ENCODE measurements around the gene PDZK1IP1. TPM values are rescaled to one million over a fixed set of nuclear protein-coding genes. Genes with fewer than 3 reads are reported as not detected.

Gene PDZK1IP1
- total RNA-seq, 1 experiment from 2014 or later, result not detected

GRCh38 chr1:47190509-47190855 lies 646 bp upstream of the PDZK1IP1 start:
- POLR2A ChIA-PET, result interaction anchor here (1.1 kb wide), 1 partner anchor 11 kb away, joined by 3 read pairs; no protein-coding TSS in a partner anchor
- RAD21 ChIA-PET (ENCODE audit: low non-redundant PET in 1 of 2, low total read pairs in 2 of 2, uncharacterized antibody in 2 of 2, unreplicated experiment in 2 of 2), result no interaction called here
- CTCF ChIA-PET, result interaction anchor here (1.1 to 1.5 kb wide), 2 partner anchors 11 to 535 kb away, joined by 3 to 11 read pairs; no protein-coding TSS in a partner anchor
- DNase-seq (ENCODE audit: low read depth, low spot score), result no peak
- Histone ChIP-seq H3K4me3 (replicated peaks in 1 of 2; ENCODE audit: low read depth in 1 of 2, low read length in 2 of 2) (no peak overlapping the region), H3K4me2 (ENCODE audit: low read length) (no peak overlapping the region), H3K27me3 (ENCODE audit: insufficient read depth, low read length) (no peaks in the 10 kb centered on the region), H4K20me1 (ENCODE audit: insufficient read depth) (no peaks in the 10 kb centered on the region), H3K4me1 (ENCODE audit: control insufficient read depth in 1 of 2, insufficient read depth in 2 of 2, low read length in 2 of 2) (peaks cover 0 to 19% of the 10 kb centered on the region in 2 experiments; a peak in 3 of 4 replicates), H2AFZ (ENCODE audit: low read depth, low read length, poor library complexity, severe bottlenecking) (no peak overlapping the region), H3K36me3 (ENCODE audit: control insufficient read depth in 1 of 2, insufficient read depth in 2 of 2, low read length in 2 of 2) (no peaks in the 10 kb centered on the region), H3K27ac (ENCODE audit: low read depth, low read length) (no peak overlapping the region), H3K9ac (ENCODE audit: low read length) (no peak overlapping the region), H3K9me3 (ENCODE audit: control insufficient read depth in 1 of 2, insufficient read depth in 1 of 2, low read depth in 1 of 2, low read length in 2 of 2) (no peaks in the 10 kb centered on the region), H3K9me2 (ENCODE audit: insufficient read depth) (no peaks in the 10 kb centered on the region), H3K79me2 (ENCODE audit: insufficient read depth, low read length) (no peaks in the 10 kb centered on the region)
- TF ChIP-seq POLR2A (IDR thresholded peaks at IDR 0.05; ENCODE audit: borderline replicate concordance, extremely low read depth, insufficient read depth, insufficient read length) (no peak), EZH2 (IDR thresholded peaks at IDR 0.05) (no peak), ZNF274 (IDR thresholded peaks at IDR 0.05; ENCODE audit: low read depth, low read length) (no peak), JUND (IDR thresholded peaks at IDR 0.05) (no peak), CEBPB (IDR thresholded peaks at IDR 0.05; ENCODE audit: low read depth) (no peak), ATF3 (IDR thresholded peaks at IDR 0.05) (no peak), ZFX (IDR thresholded peaks at IDR 0.05) (no peak), TCF7L2 (IDR thresholded peaks at IDR 0.05; ENCODE audit: borderline replicate concordance, extremely low read depth, insufficient read depth, insufficient read length) (no peak), ELF1 (IDR thresholded peaks at IDR 0.05; ENCODE audit: borderline replicate concordance, low read depth) (no peak), SIN3A (IDR thresholded peaks at IDR 0.05; ENCODE audit: low read depth) (no peak), POLR2AphosphoS5 (IDR thresholded peaks at IDR 0.05; ENCODE audit: low read depth, low read length) (no peak), RAD21 (IDR thresholded peaks at IDR 0.05; ENCODE audit: low read depth) (no peak), EZH2phosphoT487 (IDR thresholded peaks at IDR 0.05; ENCODE audit: borderline replicate concordance) (no peak), YY1 (IDR thresholded peaks at IDR 0.05; ENCODE audit: extremely low read depth, insufficient replicate concordance, low read depth, low read length) (no peak), SRF (IDR thresholded peaks at IDR 0.05; ENCODE audit: low read depth) (no peak), EGR1 (IDR thresholded peaks at IDR 0.05; ENCODE audit: low read depth) (no peak)
- TF ChIP-seq, protein P1, sequence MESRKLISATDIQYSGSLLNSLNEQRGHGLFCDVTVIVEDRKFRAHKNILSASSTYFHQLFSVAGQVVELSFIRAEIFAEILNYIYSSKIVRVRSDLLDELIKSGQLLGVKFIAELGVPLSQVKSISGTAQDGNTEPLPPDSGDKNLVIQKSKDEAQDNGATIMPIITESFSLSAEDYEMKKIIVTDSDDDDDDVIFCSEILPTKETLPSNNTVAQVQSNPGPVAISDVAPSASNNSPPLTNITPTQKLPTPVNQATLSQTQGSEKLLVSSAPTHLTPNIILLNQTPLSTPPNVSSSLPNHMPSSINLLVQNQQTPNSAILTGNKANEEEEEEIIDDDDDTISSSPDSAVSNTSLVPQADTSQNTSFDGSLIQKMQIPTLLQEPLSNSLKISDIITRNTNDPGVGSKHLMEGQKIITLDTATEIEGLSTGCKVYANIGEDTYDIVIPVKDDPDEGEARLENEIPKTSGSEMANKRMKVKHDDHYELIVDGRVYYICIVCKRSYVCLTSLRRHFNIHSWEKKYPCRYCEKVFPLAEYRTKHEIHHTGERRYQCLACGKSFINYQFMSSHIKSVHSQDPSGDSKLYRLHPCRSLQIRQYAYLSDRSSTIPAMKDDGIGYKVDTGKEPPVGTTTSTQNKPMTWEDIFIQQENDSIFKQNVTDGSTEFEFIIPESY (IDR thresholded peaks at IDR 0.05; ENCODE audit: extremely low read depth, insufficient replicate concordance, low read length), result no peak
- TF ChIP-seq, protein P2, sequence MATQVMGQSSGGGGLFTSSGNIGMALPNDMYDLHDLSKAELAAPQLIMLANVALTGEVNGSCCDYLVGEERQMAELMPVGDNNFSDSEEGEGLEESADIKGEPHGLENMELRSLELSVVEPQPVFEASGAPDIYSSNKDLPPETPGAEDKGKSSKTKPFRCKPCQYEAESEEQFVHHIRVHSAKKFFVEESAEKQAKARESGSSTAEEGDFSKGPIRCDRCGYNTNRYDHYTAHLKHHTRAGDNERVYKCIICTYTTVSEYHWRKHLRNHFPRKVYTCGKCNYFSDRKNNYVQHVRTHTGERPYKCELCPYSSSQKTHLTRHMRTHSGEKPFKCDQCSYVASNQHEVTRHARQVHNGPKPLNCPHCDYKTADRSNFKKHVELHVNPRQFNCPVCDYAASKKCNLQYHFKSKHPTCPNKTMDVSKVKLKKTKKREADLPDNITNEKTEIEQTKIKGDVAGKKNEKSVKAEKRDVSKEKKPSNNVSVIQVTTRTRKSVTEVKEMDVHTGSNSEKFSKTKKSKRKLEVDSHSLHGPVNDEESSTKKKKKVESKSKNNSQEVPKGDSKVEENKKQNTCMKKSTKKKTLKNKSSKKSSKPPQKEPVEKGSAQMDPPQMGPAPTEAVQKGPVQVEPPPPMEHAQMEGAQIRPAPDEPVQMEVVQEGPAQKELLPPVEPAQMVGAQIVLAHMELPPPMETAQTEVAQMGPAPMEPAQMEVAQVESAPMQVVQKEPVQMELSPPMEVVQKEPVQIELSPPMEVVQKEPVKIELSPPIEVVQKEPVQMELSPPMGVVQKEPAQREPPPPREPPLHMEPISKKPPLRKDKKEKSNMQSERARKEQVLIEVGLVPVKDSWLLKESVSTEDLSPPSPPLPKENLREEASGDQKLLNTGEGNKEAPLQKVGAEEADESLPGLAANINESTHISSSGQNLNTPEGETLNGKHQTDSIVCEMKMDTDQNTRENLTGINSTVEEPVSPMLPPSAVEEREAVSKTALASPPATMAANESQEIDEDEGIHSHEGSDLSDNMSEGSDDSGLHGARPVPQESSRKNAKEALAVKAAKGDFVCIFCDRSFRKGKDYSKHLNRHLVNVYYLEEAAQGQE (IDR thresholded peaks at IDR 0.05; ENCODE audit: low read depth), result no peak
- ATAC-seq, result no peak
- intact Hi-C loops (cut with micrococcal nuclease), result loop anchor here (5.0 kb wide), 1 partner anchor 537 kb away; no protein-coding TSS in a partner anchor
- BruUV-seq (replicated peaks), result no TSS peak

Data from HCT116 (cell line).